HT-29 (cell line): ENCODE results near the gene PDS5B. TPM values are rescaled to one million over a fixed set of nuclear protein-coding genes. Genes with fewer than 3 reads are reported as not detected.
A peak's percentile ranks its signal among the peaks of the same experiment; 100 is the strongest.
"Not testable (repeated sequence)": the region's sequence is repeated elsewhere in the genome, so short reads cannot be mapped to it uniquely, and the experiment has no call there.

Experiments used
- DNase-seq: peaks from one replicate; pipeline ENCODE4 v3.0.0-alpha.2; 2015; ENCODE audit warnings: low spot score
- total RNA-seq: library from RNA; depleted of rRNA; stranded (reverse); fragments of >200 nt; shearing (Covaris generic); gene quantifications from 2 replicates; pipeline ENCODE4 v1.2.3, GENCODE V29; 2014

PDS5B gene
- total RNA-seq, 1 experiment from 2014 or later: 21.0 TPM

DNA sequence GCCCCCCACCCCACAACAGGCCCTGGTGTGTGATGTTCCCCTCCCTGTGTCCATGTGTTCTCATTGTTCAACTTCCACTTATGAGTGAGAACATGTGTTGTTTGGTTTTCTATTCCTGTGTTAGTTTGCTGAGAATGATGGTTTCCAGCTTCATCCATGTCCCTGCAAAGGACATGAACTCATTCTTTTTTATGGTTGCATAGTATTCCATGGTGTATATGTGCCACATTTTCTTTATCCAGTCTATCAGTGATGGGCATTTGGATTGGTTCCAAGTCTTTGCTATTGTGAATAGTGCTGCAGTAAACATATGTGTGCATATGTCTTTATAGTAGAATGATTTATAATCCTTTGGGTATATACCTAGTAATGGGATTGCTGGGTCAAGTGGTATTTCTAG lies 142.8 kb downstream of the PDS5B start:
- DNase-seq: not testable (repeated sequence)

- DNase-seq: no peak
Observed at GRCh38 chr13:32731074-32731473, 144.8 kb downstream of the PDS5B start.

GRCh38 chr13:32731576-32731975 lies 145.3 kb downstream of the PDS5B start:
- peak; percentile 41 for DNase-seq

DNA sequence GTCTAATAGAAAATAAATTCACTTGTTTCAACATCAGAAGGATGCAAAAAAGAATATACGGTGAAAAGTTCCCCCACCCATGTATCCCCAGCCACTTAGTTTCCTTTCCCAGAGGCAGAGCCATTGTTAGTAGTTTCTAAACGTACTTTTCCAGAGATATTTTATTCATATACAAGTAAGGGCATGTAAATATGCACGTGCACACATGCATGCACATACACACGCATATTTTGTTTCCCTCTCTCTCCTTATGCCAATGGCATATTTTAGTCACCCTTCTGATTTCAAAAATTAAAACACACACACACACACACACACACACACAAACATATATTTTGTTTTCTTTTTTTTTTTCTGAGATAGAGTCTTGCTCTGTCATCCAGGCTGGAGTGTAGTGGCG lies 147.4 kb downstream of the PDS5B start:
- no peak for DNase-seq

DNA sequence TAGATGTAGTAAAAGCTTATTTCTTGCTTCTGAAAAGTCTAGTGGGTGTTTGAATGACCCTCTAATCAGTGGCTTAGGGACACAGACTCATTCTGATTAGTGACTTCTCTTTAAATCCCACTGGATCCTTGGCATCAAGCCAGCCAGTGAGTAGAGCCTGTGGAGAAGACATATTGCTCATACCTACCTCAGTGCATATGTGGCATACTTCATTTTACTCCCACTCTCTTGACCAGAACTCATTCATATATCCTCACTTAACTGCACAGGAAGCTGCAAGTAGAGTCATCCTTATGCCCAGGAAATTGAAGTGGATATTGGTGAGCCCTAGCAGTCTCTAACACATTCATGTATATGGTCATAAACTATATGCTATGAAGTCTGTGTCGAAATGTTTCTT lies 148.3 kb downstream of the PDS5B start:
- no peak for DNase-seq

- DNase-seq: no peak
Observed at GRCh38 chr13:32735859-32736258, 149.6 kb downstream of the PDS5B start.

DNA sequence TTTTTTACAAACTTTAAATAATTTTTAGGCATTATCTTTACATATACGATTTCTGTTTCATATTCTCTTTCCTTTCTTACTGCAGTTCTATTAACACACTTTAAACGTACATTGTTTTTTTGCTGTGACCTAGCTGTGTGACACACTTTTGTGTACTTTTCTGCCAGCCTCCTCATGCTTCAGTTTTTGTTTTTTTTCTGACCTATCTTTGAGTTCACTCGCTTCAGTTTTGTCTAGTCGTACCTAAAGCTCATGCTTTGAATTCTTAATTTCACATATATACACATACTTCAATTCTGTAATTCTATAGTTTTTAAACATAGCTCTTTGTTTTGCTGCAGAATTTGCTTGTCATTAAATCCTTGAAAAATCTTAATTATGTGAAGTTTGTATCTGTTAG lies 150.4 kb downstream of the PDS5B start:
- no peak for DNase-seq

GRCh38 chr13:32737111-32737571 lies 150.9 kb downstream of the PDS5B start:
- DNase-seq: peak; percentile 59

DNA sequence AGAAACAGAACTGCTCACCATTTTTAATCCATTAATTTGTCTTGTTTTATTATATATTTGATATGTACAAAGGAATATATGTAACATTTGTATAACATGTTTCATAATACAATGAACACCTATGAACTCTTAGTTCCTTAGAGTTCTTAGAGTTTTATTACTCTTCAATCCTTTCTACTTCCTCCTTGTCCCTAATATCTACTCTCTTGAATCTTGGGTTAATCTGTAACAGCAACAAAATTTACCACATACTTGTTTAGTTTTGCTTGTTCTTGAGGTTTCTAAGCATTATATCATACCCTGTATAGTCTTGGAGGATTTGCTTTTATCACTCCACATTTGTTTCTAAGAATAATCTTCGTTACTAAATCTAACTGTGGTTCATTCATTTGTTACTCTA lies 151.4 kb downstream of the PDS5B start:
- peak; percentile 48 for DNase-seq

GRCh38 chr13:32745509-32745908 lies 159.3 kb downstream of the PDS5B start:
- no peak for DNase-seq

DNA sequence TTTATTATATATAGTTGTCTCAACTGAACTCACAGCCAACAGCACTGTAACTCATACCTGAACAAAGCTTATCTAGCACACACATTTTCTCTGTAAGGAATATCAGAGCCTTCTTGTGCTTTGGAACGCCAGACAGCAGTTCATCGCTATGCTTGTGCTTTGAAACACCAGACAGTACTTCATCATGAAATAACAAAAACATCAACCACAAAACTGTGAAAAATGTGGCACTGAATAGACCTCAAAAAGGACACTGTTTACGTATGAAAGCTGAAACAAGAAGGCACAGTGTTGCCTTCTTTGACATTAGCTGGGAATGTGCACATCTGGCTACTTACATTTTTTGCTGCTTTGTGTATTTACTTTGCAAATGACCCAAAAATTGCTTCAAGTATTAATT lies 160.2 kb downstream of the PDS5B start:
- no peak for DNase-seq

GRCh38 chr13:32748305-32748704 lies 162.1 kb downstream of the PDS5B start:
- no peak for DNase-seq

- DNase-seq: no peak
Observed at GRCh38 chr13:32751340-32751739, 165.1 kb downstream of the PDS5B start.

DNA sequence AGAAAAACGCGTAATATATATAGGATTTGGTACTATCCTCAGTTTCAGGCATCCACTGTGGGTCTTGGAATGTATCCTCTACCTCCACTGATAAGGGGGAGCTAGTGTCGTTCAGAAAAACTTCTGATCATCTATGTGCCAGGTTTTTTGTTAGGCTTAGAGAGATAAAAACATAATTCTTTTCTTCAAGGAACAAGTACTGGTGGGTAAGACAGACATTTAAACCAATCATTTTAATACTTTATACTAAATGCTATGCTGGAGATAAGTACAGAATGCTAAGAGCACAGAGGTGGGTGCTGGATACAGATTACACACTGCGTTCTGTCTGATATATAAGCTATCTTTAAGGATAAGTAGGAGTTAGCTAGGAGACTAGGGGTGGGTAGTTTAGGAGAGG lies 166.1 kb downstream of the PDS5B start:
- DNase-seq: no peak

GRCh38 chr13:32752997-32753606 lies 166.8 kb downstream of the PDS5B start:
- DNase-seq: no peak

- no peak for DNase-seq
Observed at GRCh38 chr13:32754179-32754578, 167.9 kb downstream of the PDS5B start.

GRCh38 chr13:32759152-32759551 lies 172.9 kb downstream of the PDS5B start:
- no peak for DNase-seq

- DNase-seq: no peak
Observed at GRCh38 chr13:32761472-32761871, 175.2 kb downstream of the PDS5B start.

GRCh38 chr13:32779119-32779518 lies 192.9 kb downstream of the PDS5B start:
- no peak for DNase-seq

DNA sequence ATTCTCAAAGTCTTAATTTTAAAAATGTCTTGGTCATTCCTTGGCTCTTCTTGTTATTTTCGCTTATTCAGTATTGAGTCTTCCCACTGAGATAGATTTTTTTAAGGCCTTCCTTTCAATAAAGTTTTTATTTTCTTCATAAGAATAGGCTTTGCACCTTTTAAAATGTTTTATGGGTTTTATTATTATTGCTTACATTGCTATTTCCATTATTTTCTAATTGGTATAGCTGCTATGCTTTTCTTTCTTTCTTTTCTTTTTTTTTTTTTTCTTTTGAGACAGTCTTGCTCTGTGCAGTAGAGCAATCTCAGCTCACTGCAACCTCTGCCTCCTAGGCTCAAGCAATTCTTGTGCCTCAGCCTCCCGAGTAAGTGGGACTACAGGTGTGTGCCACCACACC lies 195.7 kb downstream of the PDS5B start:
- no peak for DNase-seq

DNA sequence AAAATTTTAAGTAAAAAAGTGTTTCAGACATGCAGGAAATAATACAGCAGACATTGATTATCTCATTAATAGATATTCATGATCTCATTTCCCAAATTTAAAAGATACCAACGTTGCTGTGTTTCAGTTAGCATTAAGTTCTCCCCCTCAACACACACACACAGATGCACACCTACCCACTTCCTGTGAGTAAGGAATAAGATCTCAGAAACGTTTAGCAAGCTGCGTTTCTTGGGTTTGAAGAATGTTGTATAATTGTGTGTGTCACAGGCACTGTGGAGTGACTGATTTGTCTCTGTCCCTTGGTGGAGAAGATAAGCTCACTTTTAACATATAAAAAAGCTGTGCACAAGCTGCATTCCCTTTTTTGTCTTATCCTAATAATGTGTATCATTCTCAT lies 196.8 kb downstream of the PDS5B start:
- no peak for DNase-seq

DNA sequence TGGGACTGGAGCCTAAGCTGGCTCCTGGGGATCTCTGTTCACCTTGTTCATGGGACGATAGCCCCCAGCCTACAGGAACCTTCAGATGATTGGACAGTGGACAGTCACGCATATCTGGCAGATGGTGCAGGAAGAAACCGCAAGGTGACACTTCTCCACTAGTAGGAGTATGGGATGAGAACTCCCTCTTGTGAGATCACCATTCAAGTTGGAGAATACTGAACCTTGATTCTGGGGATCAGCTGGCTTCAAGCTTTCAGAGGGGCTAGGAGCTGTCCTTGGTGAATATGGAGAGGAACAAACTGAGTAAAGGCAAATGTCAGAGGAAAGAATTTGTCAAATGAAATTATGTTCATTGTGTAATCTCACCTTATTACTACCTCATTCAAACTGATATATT lies 204.5 kb downstream of the PDS5B start:
- DNase-seq: peak; percentile 77

DNA sequence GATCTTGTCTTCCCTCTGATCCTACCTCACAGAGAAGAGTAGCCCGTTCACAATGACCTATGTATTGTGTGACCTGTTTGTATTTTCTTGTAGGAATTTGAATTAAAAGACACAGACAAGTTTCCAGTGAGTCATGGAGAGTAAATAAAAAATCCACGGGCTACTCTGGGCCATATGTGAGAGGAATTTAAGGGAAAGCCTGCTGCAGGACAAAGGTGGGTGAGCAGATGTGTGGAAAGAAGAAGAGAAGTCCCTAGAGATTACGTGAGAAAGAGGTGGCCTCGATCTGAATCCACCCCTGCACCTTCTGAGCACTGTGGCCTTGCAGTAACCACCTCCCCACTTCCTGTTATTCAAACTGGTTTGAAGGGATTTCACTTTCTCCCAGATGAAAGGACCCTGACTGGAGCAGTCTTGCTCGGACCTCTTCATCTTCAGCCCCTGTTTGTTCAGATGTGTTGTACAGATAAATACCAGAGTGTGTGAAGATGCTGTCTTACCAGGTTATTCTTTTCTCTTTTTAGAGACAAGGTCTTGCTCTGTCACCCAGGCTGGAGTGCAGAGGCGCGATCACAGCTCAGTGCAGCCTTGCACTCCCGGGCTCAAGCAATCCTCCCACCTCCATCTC lies 205.4 kb downstream of the PDS5B start:
- peak; percentile 66 for DNase-seq

- no peak for DNase-seq
Observed at GRCh38 chr13:32796754-32797153, 210.5 kb downstream of the PDS5B start.
